HG03520 (cell line): ENCODE data around the gene ULK3.

Source experiments
- ATAC-seq: cut with Tn5 transposase; IDR thresholded peaks from one replicate; pipeline ENCODE4 v1.9.1; 2021; ENCODE audit warnings: mild to moderate bottlenecking, moderate library complexity; ENCODE audit not compliant: unreplicated experiment

ULK3 gene

GRCh38 chr15:74840851-74841775 lies 1.8 kb downstream of the ULK3 start:
- no peak for ATAC-seq

DNA sequence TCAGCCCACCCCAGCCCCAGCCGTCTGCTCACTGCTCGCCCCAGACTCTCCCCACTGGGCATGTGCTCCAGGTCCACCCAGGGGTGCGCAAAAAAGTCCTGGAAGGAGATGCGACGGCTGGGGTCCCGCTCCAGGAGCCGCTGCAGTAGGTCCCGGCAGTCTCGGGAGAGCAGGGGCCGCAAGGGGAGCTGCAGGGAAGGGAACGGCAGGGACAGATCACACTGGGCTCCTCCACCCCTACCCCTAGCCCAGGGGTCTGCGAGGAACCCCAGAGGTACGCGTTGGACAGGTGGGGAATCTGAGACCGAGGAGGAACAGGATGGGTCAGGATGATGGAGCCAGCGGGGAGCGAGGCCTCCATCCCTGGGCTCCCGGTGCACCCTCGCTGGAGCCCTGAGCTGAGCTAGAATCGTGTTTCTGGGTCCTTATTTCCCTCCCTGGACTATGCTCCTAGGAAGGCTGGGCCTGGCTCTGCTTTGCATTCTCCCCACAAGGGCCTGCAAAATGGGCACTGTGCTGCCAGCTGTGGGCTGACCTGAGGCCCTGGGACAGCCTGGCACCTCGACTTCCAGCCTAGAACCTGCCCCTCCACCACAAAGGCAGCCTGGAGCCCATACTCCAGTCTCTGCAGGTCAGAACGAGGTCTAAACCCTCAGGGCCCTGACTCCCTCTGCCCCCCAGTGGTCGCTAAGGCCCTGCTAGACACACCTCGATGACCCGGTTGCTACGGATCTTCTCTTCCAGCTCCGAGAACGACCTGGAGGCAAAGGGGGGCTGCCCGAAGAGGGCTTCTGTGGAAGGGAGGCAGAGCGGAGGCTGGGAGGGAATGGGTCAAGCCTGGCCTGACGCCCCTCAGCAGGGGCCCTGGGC lies 3.2 kb downstream of the ULK3 start:
- ATAC-seq = no peak

GRCh38 chr15:74838746-74839525 lies 4.0 kb downstream of the ULK3 start:
- no peak for ATAC-seq

GRCh38 chr15:74838137-74838516 lies 4.8 kb downstream of the ULK3 start:
- no peak for ATAC-seq

- ATAC-seq = no peak
Measured at GRCh38 chr15:74837482-74838136, 5.3 kb downstream of the ULK3 start.

- no peak for ATAC-seq
Measured at GRCh38 chr15:74836846-74837245, 6.1 kb downstream of the ULK3 start.

GRCh38 chr15:74835312-74835823 lies 7.6 kb downstream of the ULK3 start:
- ATAC-seq = no peak

DNA sequence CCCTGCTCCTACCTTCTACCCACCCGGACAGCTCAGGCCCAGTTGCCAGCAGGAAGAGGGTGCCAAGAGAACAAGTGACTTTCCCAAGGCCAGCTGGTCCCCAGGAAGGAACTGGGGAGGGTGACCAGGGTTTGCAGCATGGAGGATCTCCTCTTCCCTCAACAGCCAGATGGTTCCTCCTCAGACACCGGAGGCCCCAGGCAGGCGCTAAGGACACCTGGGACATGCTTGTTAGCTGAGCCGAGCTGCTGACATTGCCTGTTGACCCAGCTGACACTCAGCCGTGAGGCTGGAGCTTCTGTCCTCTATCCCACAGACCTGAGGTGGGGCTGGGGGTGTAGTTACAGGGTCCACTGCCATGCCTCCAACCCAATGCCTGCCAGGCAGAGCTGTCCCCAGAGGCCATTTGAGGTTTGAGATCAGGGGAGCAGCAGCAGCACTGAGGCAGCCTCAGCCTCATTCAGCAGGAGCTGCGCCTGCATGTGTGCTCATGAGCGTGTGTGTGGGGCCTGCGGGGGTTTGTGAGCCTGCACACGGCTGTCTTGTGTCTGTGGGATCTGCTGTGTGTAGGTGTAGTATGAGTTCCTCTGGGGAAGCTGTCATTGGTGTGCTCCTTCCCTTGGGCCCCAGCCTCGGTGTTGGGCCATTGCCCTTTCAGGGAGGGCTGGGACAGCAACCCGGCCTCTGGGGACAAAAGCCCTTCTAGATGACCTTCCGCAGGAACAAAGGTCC lies 9.4 kb downstream of the ULK3 start:
- no peak for ATAC-seq

GRCh38 chr15:74832826-74833225 lies 10.1 kb downstream of the ULK3 start:
- no peak for ATAC-seq

- ATAC-seq = no peak
Measured at GRCh38 chr15:74831813-74832495, 11.0 kb downstream of the ULK3 start.

DNA sequence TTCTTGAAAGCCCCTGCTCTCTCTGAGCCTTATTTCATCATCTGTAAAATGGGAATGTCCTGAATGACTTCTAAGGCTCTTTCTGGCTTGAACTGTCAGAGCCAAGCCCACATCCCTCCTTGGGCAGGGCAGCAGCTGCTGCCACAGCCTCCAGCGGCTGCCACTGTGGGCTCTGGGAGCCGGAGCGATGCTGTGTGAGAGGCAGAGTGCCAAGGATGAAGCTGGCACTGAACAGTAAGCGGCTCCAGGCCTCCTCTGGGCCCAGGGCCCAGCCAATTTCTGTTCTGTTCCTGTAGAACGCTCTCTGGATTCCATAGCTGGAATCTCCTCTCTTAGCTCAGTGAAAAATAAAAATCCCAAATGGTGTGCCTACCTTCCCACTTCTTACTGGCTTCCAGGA lies 12.1 kb downstream of the ULK3 start:
- no peak for ATAC-seq

- ATAC-seq = no peak
Measured at GRCh38 chr15:74829991-74830390, 13.0 kb downstream of the ULK3 start.

- no peak for ATAC-seq
Measured at GRCh38 chr15:74829486-74829885, 13.5 kb downstream of the ULK3 start.

- ATAC-seq = no peak
Measured at GRCh38 chr15:74828835-74829234, 14.1 kb downstream of the ULK3 start.

- no peak for ATAC-seq
Measured at GRCh38 chr15:74827614-74828013, 15.3 kb downstream of the ULK3 start.

- ATAC-seq = no peak
Measured at GRCh38 chr15:74826921-74827320, 16.0 kb downstream of the ULK3 start.

- ATAC-seq = no peak
Measured at GRCh38 chr15:74826364-74826819, 16.6 kb downstream of the ULK3 start, which contains the start of gene CPLX3. CPLX3 (plus strand) TSS chr15:74826627; CDS start chr15:74826704, 77 bp downstream.

DNA sequence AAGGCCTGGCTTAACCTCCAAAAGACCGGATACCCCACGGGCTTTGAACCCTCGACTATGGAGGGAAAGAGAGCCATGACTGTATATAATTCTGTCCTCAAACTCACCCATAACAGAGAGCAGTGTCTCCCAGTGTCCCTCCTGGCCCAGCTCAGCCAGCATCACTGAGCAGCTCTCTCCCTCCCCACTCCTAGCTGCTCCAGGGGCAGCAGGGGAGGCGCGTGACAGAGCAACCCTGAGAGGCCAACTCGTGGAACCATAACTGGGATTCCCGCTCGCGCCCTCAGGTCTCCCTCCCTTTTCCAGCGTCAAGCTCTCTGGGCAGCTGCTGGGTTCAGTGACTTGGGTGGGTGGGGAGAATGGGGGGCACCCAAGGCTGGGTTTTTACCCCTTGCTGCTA lies 17.1 kb downstream of the ULK3 start:
- ATAC-seq = no peak

DNA sequence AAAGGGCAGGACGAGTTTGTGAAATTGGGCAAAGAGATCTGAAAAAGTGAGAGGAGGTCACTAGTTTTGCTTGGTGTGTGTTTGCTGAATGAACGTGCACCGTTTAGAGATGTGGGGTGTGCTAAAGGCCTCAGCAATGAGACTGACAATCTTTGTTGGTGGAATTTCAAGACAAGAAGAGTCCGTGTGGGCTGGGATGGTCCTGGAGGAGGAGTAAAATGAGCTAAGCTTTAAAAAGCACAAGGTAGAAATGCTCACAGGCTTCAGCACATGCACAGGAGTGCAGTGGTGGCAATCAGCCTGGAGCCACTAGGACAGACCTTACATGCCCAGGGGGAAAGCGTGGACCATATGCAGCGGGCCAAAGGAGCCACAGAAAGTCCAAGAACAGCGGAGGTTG lies 18.0 kb downstream of the ULK3 start:
- no peak for ATAC-seq
